PFSK-1 (cell line): ENCODE results near the gene PPL.

Experiments
- POLR2AphosphoS5 ChIP-seq: IDR thresholded peaks from 2 replicates; pipeline ENCODE4 v1.6.1; 2012; ENCODE audit warnings: low read depth, mild to moderate bottlenecking, control low read depth, low read length, moderate library complexity
- REST ChIP-seq, 2 experiments: IDR thresholded peaks; 2 replicates each; pipeline versions ENCODE4 v1.6.1 to v1.8.0; 2011 to 2012; ENCODE audit warnings: low read depth in 2 of 2, low read length in 2 of 2, control low read depth in 1 of 2, inconsistent platforms in 1 of 2, mild to moderate bottlenecking in 1 of 2, moderate library complexity in 1 of 2; ENCODE audit not compliant: insufficient read depth in 1 of 2
- SIN3A ChIP-seq: IDR thresholded peaks from 2 replicates; pipeline ENCODE4 v1.6.1; 2012; ENCODE audit warnings: mild to moderate bottlenecking, low read length, moderate library complexity, borderline replicate concordance; ENCODE audit not compliant: insufficient read depth
- TAF1 ChIP-seq: IDR thresholded peaks from 2 replicates; pipeline ENCODE4 v1.6.1; 2012; ENCODE audit warnings: low read length, control low read depth, borderline replicate concordance; ENCODE audit not compliant: insufficient read depth

- TF ChIP-seq POLR2AphosphoS5 = no peak
- no peak for TF ChIP-seq TAF1
- TF ChIP-seq REST (IDR thresholded peaks at IDR 0.05; ENCODE audit: insufficient read depth in 1 of 2, low read depth in 2 of 2, low read length in 2 of 2) = no peak
- TF ChIP-seq SIN3A = no peak
Measured at GRCh38 chr16:4922721-4923342, 14.1 kb downstream of the PPL start.
